NCI-H146 (cell line): ENCODE data around the gene TADA1.
A peak's percentile ranks its signal among the peaks of the same experiment; 100 is the strongest.
"Not testable (repeated sequence)": the region's sequence is repeated elsewhere in the genome, so short reads cannot be mapped to it uniquely, and the experiment has no call there.

ENCODE experiments used
- DNase-seq: peaks from one replicate; lab custom pipeline; 2025; lab: John Stamatoyannopoulos, UW

Gene TADA1

DNA sequence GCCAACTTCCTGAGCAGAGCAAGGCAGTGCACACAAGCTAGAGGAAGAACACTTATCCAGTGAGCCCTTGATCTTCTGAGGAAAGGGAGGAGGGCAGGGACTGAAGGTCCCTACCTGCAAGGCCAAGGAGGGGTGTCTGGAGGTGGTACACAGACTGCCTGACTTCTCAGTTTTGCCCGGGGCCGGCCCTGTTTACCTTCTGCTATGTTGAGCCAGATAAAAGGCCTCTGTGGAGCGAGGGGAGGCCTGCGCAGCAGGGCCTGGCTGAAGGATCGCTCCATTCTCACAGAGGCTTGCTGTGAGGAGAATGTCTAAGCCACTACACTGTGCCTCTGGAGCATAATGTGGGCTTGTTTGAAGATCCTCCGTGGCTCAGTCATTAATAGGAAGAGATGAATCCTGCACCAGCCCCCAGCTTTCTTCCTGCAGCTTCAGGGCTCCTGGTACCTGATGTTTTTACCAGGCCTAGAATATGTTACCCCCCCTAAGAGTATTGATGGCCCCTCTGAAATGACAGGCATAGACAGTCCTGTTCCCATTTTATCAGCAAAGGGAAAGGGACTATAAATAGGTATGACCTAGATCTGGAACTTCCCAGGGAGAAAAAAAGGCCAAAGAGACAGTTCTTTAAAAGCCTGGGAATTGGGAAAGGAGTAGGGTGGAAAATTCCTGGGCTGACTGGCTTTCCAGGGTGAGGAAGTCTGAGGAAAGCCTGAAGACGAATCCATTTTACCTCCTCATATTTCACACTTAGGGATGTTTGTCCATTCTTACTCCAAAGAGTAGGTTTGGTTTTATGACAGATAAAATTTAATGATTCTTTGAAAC, 32.1 kb downstream of the TADA1 start:
- DNase-seq, result no peak

DNA sequence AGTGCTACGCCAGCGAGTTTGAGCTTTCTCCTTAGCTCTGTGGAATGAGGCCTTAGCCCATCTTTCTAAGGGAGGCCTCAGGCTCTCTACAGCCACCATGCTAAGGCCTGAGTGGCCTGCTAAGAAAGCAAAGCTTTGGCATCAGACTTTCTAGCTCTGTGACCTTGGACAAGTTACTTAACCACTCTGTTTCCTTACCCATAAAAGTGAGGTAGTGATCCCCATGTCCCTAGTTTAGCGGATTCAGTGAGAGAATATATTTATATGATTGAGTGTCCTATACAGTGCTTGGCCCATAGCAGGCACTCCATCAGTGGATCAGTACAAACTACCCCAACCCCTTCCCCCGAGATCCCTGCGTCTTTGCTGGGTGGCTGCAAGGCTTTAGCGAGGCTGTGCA, 32.7 kb downstream of the TADA1 start:
- no peak for DNase-seq

DNA sequence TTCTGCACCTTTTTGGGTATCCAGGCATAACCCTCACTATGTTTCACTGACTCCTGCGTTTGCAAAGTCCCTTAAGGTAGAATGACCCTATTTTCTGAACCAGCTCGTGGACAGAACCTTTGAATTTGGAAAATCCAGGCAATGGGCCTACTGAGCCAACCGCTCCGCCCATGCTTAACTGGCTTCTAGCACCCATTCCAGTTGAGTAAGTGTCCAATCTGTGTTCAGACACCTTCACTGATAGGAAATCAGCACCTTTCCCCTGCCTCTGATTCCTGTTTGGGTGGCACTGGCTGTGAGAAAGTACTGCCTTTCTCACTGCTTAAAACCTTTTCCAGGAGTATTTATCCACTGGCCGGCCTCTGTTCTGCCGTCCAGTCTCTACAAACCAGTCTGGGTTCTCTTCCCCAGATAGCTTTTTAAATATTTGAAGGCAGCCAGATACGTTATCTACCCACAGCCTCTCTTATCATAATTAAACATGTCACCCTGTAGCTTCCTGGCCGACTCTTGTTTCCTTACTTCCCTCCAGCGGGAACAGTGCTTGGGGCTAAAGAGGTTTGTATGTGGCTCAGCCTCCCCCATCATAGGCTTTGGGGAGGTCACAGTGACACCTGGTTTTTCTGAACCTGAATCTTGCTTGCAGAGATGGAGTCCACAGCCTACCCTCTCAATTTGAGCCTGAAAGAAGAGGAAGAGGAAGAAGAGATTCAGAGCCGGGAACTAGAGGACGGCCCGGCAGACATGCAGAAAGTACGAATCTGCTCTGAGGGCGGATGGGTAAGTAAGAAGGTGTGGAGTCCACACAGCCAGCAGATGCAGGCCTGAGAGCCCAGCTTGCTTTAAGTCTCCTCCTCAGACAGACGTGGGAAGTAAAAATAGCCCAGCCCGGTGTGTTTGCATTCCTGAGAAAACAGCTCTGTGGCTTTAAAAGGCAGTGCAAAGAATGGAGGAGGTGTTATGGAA, 35.5 kb downstream of the TADA1 start:
- no peak for DNase-seq

DNA sequence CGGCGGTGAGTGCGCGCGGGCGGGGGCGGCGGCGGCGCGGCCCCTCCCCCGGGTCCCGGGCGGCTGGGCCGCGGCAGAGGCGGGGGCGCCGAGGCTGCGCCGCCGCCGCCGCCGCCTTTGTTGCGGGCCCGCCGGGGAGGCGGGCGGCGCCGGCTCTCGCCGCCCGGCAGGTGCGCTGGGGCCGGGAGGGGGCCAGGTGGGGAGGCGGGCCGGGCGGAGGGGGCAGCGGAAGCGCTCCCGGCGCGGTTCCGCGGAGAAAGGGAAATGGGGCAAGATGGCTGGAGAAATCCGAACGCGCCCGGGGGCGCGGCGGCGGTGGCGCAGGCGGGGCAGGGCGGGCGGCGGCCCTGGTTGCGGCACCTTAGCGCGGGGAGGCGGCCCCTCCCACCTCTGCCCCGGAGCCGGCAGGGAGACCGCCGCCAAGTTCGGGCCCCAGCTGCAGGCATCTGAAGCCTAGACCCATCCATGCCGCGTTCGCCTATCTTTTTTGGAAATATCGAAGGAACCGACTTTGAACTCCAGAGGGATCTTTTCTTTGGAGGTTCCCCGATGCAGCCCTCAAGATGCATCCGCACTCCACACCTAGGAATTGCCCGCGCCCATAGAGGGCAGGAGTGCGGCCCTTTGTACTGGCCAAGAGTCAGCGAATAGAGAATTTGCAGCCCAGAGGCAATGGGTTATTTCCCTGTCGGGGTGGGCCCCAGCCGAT, 36.3 kb downstream of the TADA1 start:
- peak; percentile 72 for DNase-seq

DNA sequence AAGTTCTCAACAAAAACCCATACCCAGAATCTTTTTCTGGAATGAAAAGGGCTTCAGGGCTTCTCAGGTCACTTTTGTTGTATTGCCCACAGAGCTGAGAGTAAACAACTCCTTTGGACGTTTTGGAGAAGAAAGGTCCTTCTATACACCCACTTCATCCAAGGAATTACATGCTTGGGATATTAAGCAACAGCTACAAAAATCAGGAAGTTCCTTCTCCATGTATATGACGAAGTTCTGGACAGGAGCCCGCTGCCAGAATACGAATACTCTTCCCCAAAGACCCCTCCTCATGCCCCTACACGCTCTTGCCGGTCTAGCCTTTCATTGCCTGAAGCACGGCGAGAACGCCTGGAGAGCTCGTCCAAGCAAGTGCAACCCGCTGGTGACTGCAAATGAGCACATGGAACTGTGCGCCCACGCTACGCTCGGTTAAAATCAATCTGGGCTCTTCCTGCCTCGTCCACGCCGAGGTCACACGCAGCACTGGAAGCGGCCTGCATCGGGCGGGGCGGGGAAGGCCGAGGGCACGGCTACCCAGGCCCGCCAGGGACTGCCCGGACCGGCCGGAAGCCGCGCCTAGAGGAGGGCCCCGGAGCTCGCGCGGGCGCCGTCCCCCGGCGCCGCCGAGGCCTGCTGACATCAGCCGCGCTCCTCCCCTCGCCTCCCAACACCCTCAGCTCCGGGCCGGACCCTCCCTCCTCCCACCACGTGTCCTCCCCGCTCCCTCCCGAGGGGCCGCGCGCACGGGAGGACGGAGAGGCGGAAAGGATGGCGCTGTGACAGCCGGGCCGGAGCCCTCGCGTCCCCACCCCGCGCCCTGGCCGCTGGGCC, 37.1 kb downstream of the TADA1 start, which contains the start of gene POGK:
POGK (plus strand) TSS at position 710 of the 834 bp plus-strand sequence. CDS start 1,482 bp downstream, outside the sequence.
- DNase-seq, result peak; percentile 95

DNA sequence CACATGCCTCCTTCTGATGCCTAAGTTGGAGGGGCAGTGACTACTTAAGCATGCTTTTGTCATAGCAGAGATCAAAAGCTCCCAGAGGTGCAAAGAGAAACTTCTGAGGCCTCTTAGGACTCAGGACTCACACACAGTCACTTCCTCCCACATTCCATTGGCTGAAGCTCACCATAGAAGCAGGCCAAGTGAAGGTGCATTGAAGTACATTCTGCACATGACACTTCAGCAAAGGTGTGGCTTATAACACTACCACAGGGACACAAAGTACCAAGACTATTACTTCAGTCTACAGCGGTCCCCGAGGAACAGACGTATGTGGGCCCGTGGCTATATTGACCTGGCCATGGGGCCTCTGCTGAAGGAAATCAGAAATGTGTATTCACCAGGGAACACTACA, 39.3 kb downstream of the TADA1 start:
- DNase-seq, result no peak

DNA sequence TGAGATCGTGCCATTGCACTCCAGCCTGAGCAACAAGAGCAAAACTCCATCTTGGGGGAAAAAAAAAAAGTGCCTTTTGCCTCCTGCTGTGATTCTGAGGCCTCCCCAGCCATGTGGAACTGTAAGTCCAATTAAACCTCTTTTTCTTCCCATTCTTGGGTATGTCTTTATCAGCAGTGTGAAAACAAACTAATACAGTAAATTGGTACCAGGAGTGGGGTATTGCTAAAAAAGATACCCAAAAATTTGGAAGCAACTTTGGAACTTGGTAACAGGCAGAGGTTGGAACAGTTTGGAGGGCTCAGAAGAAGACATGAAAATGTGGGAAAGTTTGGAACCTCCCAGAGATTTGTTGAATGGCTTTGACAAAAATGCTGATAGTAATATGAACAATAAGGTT, 46.3 kb downstream of the TADA1 start:
- DNase-seq, result not testable (repeated sequence)

DNA sequence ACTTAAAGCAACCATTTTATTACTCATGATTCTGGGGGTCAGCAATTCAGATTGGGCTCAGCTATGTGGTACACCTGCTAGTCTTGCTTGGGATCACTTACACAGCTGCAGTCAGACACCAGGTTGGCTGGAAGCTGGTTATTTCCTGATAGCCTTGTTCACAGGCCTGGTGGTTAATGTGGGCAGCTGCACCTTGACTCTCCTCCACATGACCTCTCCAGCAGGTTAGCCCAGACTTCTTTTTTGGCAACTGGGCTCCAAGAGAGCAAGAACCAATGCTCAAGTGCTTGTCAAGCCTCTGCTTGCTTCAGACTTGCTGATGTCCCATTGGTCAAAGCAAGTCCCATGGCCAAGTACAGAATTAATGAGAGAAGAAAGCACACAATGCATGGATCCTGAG, 48.6 kb downstream of the TADA1 start:
- no peak for DNase-seq

DNA sequence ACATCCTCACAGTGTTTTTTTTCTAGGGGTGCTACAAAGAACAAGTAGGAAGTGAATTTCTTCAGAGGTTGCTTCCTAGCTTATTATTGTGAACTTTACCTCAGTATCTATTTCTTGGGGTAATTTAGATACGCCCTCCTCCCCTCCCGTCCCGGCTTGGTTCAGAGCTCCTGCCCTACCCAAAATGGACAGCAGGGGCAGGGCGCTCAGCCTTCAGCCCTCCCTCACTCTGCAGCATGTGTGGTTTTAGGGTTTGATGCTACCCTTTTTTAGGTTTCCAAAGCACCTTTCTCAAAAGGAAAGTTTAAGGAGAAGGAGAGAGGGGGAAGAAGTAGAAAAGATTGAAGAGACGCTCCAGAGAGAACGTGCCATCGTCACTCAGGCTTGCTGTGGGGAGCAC, 53.7 kb downstream of the TADA1 start:
- no peak for DNase-seq

DNA sequence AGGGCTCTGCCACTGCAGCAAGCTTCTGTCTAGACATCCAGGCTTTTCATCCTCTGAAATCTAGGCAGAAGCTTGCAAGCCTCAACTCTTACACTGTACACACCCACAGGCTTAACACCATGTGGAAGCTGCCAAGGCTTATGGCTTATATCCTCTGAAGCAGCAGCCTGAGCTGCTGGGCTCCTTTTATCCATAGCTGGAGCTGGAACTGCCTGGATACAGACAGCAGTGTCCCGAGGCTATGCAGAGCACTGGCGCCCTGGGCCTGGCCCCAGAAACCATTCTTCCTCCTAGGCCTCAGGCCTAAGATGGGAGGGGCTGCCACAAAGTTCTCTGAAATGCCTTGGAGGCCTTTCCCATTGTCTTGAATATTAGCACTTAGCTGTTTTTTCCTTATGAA, 56.1 kb downstream of the TADA1 start:
- DNase-seq, result no peak

DNA sequence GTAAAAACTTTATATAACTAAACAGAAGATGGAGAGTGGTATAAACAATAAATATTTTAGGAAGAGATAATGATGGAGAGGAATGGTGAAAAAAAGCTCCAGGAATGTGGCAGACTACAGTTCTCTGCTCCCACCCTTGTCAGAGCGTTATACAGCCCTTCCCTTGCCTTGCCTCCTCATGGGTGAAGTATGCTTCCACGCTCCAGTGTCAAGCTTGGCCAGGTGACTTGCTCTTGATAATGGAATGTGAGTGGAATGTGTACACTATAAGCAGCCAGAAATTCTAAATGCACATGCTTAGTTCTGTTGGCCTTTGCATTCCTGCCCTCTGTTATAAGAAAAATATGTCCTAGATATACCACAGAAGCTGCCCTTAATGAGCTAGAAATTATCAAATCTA, 61.5 kb downstream of the TADA1 start:
- DNase-seq, result no peak

DNA sequence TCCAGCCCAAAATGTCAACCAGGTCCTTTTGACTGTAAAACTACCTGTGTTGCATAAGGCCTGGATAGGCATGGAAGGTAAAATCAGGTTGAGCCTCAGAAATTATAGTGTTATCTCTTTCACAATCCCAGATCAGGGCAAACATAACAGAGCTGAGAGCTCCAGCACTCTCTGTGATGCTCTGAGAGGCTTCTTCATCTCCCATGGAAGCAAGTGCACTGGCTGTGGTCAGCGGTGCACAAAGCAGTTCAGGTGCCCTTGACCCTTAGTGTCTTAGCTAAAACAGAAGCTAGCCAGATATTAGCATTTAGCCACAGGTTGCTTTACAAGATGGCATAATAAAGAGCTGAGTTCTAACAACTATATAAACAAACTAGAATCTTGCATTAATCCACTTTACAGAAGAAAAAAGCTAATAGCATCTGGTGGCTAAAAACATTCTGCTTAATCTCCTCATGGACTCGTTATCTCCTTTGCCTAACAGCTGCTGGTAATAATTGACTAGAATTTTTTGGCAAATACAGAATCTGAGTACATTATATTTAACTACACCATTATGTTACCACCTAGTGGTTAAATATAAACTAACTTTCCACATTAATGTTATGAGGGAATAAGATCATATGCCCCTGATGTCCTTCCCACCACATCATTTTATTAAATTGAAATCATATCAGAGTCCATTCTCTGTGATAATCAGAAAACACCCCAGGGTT, 62.4 kb downstream of the TADA1 start:
- no peak for DNase-seq

DNA sequence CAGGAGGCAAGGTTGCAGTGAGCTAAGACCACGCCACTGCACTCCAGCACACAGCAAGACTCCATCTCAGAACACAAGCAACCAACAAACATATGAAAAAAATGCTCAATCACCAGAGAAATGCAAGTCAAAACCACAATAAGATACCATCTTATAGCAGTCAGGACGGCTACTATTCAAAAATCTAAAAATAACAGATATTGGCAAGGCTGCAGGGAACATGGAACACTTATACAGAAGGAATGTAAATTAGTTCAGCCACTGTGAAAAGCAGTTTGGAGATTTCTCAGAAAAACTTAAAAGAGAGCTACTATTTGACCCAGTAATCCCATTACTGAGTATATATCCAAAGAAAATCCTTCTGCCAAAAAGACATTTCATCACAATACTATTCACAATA, 64.4 kb downstream of the TADA1 start:
- DNase-seq, result no peak

DNA sequence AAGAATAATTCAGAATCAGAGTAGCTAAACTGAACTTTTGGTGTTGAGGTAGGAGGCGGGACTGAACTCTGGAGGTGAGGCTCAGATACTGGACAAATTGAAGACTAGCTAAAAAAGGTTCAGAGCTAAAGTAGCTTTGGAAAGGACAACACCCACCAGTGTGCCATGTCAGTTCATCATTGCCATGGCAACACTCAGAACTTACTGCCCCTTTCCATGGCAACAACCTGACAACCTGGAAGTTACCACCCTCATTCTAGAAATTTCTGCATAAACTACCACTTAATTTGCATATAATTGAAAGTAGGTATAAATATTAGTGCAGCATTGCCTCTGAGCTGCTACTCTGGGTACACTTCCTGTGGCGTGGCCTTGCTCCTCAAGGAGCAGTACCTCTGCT, 67.1 kb downstream of the TADA1 start:
- no peak for DNase-seq
